NCI-H1105 treated with DMSO at 0.1 percent for 48 hours (cell line): Measurements from ENCODE around the gene ZNF136.

ENCODE experiments used
- DNase-seq: peaks from one replicate; lab custom pipeline; 2025; lab: John Stamatoyannopoulos, UW

The ZNF136 gene

DNA sequence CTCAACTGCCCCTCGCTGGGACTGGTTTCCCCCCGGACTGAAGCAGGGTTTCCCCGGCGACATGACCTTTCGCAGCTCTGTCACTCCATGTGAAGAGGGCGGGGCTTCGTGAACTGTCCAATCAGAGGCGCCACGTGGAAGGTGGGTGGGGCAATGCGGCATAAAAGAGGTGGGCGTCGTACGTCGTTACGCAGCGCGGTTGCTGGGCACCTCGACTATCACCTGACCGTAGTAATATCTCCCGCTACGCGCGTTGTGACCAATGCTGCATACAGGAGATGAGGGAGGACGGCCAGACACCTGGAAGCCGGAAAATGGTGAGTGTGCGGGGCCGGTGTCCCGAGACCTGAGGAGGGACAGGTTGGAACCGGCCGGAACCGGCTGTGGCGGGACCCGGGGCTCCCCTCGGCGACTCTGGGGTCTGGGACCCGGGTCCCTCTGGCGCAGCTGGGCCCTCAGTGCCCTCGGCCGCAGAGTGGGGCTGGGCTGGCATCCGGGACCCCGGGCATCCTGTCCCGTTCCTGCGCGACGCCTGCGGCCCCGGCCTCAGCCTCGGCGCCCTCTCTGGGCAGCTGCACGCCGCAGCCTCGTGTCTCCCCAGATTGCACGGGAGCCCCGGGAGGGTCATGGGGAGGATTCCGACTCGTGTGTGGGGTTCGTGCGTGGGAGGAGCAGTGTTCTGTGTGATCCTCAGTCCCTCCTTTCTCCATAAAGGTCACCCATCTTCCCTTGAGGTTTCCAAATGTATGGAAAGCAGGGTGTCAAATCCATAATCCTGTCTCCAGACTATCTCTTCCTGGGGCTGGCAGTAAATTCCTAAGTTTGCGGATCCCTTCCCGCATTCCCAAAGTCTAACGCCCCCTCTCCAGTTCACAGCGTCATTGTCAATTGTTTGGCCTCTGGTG, 32.2 kb downstream of the ZNF136 start:
- no peak for DNase-seq

DNA sequence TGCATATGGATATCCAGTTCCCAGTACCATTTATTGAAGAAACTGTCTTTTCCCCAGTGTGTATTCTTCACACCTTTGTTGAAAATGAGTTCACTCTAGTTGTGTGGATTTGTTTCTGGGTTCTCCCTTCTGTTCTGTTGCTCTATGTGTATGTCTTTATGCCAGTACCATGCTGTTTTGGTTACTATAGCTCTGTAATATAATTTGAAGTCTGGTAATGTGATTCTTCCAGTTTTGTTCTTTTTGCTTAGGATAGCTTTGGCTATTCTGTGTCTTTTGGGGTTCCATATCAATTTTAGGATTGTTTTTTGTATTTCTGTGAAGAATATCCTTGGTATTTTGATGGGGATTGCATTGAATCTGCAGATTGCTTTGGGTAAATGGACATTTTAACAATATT, 35.2 kb downstream of the ZNF136 start:
- DNase-seq = no peak

GRCh38 chr19:12199757-12200419, 37.0 kb downstream of the ZNF136 start:
- DNase-seq = no peak

GRCh38 chr19:12202250-12202649, 39.4 kb downstream of the ZNF136 start:
- DNase-seq = peak; percentile 4

- no peak for DNase-seq
Measured at GRCh38 chr19:12205296-12205695, 42.4 kb downstream of the ZNF136 start.

DNA sequence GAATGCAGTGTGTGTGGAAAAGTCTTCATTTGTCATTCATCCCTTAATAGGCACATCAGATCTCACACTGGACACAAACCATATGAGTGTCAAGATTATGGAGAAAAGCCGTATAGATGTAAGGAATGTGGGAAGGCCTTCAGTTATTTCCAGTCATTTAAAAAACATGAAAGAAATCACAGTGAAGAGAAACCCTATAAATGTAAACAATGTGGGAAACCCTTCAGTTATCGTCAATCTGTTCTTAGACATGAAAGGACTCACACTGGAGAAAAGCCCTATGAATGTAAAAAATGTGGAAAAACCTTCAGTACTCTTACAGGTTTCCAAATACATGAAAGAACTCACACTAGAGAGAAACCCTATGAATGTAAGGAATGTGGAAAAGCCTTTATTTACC, 45.3 kb downstream of the ZNF136 start:
- DNase-seq = no peak

- DNase-seq = no peak
Measured at GRCh38 chr19:12217332-12217731, 54.4 kb downstream of the ZNF136 start.

DNA sequence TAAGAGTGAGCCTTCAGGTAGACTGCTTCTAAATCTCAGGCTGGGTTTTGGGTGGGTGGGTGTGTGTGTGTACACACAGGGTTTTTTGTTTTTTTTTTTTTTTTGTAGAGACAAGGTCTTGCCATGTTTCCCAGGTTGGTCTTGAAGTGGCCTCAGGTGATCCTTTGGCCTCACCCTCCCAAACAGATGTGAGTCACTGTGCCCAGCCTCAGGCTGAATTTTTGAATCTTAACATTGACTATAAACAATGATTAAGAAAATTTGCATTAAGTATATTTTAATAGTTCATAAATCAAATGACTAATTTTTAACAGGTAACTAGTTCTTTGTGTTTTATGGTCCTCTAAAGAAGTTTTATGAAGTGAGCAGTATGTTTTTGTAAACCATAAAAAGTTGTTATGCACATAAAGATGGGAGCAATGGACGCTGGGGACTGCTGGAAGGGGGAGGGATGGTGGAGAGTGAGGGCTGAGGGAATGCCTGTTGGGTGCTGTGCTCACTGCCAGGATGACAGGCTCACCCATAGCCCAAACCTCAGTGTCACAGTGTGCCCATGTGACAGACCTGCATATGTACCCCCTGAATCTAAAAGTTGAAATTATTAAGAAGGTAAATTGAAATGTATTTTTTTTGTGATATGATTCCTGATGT, 60.2 kb downstream of the ZNF136 start:
- no peak for DNase-seq

GRCh38 chr19:12224676-12225075, 61.8 kb downstream of the ZNF136 start:
- DNase-seq = no peak

GRCh38 chr19:12229990-12230389, 67.1 kb downstream of the ZNF136 start:
- DNase-seq = no peak

GRCh38 chr19:12230751-12231733, 68.1 kb downstream of the ZNF136 start:
- no peak for DNase-seq

- DNase-seq = no peak
Measured at GRCh38 chr19:12232961-12233360, 70.1 kb downstream of the ZNF136 start.

- no peak for DNase-seq
Measured at GRCh38 chr19:12237143-12237839, 74.4 kb downstream of the ZNF136 start.
